Amygdala (tissue), 56 donors: Measurements from ENCODE around the gene TBC1D12.

Source experiments
- DNase-seq, 56 donors: peaks; one replicate each; lab custom pipeline; 2025; lab: John Stamatoyannopoulos, UW

TBC1D12 gene

GRCh38 chr10:94403380-94404213 lies 1.3 kb downstream of the TBC1D12 start:
- peak in 46 of 56 donors; percentile 3 to 64 (median 27) for DNase-seq

GRCh38 chr10:94405406-94405805 lies 3.1 kb downstream of the TBC1D12 start:
- no peak for DNase-seq

DNA sequence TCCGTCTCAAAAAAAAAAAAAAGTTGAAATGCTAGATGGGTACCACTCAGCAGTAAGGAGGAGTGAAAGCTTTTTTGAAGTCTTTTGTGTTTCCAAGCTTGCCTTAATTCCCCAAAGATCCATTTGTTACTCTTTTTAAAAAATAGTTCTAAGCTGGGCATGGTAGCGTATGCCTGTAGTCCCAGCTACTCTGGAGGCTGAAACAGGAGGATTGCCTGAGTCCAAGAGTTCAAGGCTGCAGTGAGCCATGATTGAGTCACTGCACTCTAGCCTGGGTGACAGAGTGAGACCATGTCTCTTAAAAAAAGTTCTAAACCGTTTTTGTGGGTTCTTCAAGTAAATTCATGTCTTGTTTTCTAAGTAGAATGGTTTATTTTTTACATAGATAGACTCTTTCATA lies 5.3 kb downstream of the TBC1D12 start:
- no peak for DNase-seq

- peak in 1 of 56 donors; percentile 3 for DNase-seq
Observed at GRCh38 chr10:94409021-94409657, 6.8 kb downstream of the TBC1D12 start.

DNA sequence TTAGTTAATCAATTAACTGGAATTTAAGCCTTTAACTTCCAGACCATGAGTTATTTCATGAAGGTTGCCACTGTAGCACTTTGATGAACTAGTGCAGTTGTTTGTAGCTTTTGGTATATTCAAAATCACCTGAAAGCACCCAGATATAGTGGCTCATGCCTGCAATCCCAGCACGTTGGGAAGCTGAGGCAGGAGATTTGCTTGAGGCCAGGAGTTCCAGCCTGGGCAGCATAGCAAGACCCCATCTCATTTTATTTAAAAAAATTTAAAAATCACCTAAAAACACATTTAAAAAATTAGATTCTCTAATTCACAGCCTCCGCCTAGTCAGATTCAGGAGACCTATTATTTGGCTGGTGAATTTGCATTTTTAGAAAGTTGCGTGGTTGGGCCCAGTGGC lies 9.0 kb downstream of the TBC1D12 start:
- no peak for DNase-seq

GRCh38 chr10:94412449-94412848 lies 10.1 kb downstream of the TBC1D12 start:
- DNase-seq, result no peak

GRCh38 chr10:94413361-94413760 lies 11.0 kb downstream of the TBC1D12 start:
- peak in 1 of 56 donors; percentile 7 for DNase-seq

DNA sequence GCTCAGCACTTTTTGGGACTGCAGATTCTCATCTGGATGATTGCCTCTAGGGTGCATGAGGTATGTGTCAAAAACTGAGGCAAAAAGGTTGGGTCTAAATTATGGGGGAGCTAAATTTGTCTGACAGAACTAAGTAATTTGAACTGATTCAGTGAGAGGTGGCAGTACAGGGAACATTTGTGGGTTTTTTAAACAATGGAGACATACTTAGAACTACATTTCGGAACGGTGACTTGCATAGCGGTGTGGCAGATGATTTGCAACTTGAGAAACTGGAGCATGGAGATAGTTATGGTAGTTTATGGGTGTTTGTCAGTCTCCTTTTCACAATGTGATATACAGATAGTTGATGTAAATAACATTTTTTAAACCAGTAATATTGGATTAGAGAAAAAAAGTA lies 14.6 kb downstream of the TBC1D12 start:
- DNase-seq, result no peak

DNA sequence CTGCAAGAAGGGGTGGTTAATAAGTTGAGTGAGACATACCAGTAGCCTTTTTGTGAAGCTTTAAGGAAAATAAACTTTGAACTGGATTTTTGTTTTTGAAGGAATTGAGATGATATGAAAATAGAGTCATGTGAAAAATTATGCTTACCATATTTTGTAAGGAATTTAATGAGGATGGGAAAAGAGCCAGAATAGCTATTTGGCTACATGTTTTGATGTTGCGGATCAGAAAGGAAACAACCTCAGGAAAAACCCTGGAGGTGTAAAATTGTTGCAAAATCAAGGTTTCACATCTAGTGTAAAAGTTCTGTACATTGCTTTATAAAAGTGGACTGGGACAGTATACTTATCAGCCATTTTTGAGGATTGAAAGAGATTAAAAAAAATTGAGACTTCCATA lies 15.0 kb downstream of the TBC1D12 start:
- DNase-seq, result no peak

- DNase-seq, result no peak
Observed at GRCh38 chr10:94420516-94420915, 18.2 kb downstream of the TBC1D12 start.

GRCh38 chr10:94420998-94421528 lies 18.7 kb downstream of the TBC1D12 start:
- DNase-seq, result no peak

GRCh38 chr10:94423627-94424026 lies 21.3 kb downstream of the TBC1D12 start:
- DNase-seq, result no peak

- DNase-seq, result no peak
Observed at GRCh38 chr10:94424714-94425337, 22.5 kb downstream of the TBC1D12 start.

- no peak for DNase-seq
Observed at GRCh38 chr10:94425942-94426341, 23.6 kb downstream of the TBC1D12 start.

DNA sequence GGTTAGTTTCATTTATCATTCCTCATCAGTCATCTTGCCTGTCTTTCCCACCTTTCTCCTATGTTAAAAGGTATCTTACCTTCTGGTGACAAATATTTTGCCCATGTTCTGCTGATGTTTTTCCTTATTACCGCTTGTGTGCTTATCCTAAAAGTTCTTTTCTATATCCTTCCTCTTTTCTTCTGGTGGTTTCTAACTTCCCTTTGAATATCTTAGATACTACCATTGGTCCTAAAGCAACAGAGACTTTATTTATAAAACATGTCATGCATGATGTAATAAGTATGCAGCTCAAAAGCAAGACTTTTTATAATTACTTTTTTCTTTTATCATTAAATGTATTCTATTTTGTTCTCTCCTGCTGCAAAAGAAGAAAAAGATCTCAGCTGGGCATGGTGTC lies 24.8 kb downstream of the TBC1D12 start:
- DNase-seq, result no peak

GRCh38 chr10:94428766-94429707 lies 26.7 kb downstream of the TBC1D12 start:
- no peak for DNase-seq

DNA sequence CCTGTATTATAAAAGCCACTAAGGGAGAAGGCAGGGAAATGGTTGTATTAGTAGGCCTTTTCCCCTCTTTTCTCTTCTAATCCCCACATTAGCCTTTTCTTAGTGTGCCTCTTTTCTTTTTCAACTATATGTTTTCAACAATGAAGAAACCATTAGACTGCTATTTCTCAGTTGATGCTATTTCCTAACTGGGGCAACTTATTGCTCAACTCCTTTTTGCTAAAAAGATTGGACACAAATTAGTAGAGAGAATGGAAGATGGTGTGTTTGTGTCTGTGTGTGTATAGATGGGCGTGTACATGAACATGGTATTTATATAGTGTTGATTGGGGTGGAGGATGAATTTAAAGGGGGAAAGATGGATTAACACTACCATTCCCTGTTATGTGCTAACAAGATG lies 28.4 kb downstream of the TBC1D12 start:
- DNase-seq, result no peak

DNA sequence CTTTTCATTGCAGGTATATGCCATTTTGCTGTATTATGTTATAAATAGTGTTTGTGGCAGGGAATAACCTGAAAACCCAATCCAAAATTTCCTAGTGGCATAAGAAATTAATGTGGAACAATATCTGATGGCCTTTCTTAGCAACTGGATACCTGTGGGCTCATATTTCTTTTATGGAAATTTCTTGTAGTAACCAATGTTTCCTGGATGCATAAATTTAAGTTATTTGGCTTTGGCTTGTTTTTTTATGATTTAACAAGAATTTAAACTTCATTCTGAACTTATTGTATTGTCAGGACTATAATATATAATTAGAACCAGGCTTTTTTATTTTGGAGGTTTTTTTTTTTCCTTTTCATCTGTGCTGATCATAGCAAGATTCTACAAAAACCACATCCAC lies 30.1 kb downstream of the TBC1D12 start:
- no peak for DNase-seq

GRCh38 chr10:94439275-94439861 lies 37.0 kb downstream of the TBC1D12 start:
- DNase-seq, result no peak

GRCh38 chr10:94440096-94440495 lies 37.8 kb downstream of the TBC1D12 start:
- DNase-seq, result no peak
